PC-3 (cell line): ENCODE data around the gene LMO7.

Experiments
- EZH2 ChIP-seq: fragments of 300-600 bp; sonication (generic); IDR thresholded peaks from one replicate; pipeline ENCODE4 v1.6.1; 2017; ENCODE audit warnings: antibody characterized with exemption, mild to moderate bottlenecking, low read length; ENCODE audit not compliant: unreplicated experiment
- EZH2phosphoT487 ChIP-seq: fragments of 300-600 bp; sonication (generic); IDR thresholded peaks from 2 replicates; pipeline ENCODE4 v1.6.1; 2018; ENCODE audit warnings: mild to moderate bottlenecking, antibody characterized with exemption, low read length, borderline replicate concordance
- TF ChIP-seq, protein P1 (sequence below): fragments of 300-600 bp; sonication (generic); conservative IDR thresholded peaks from 2 replicates; pipeline ENCODE4 v1.5.1; 2017; ENCODE audit warnings: antibody characterized with exemption, low read depth, mild to moderate bottlenecking, low read length

DNA sequence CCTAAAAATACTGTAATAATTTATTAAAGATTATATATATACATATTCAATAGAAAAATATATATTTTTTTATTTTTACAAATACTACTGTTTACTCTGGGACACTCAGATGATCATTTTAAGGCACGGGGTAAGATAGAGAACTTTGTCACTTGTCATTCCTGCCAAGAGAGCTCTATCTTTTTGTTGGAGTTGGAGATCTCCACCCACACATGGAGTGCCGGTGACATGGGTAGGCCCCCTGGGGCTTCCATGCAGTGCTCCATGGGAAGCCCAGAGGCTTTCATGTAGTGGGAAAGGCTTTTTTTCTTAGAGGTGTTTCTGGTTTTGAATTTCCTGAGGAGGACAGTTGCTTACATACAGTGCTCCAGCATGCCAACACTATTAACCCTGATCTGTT lies 81.4 kb downstream of the LMO7 start:
- TF ChIP-seq, protein P1, sequence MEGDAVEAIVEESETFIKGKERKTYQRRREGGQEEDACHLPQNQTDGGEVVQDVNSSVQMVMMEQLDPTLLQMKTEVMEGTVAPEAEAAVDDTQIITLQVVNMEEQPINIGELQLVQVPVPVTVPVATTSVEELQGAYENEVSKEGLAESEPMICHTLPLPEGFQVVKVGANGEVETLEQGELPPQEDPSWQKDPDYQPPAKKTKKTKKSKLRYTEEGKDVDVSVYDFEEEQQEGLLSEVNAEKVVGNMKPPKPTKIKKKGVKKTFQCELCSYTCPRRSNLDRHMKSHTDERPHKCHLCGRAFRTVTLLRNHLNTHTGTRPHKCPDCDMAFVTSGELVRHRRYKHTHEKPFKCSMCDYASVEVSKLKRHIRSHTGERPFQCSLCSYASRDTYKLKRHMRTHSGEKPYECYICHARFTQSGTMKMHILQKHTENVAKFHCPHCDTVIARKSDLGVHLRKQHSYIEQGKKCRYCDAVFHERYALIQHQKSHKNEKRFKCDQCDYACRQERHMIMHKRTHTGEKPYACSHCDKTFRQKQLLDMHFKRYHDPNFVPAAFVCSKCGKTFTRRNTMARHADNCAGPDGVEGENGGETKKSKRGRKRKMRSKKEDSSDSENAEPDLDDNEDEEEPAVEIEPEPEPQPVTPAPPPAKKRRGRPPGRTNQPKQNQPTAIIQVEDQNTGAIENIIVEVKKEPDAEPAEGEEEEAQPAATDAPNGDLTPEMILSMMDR = no peak
- TF ChIP-seq EZH2 (no peak), EZH2phosphoT487 (no peak)
